Measurements from ENCODE around the gene SNRPE. TPM values are rescaled to one million over a fixed set of nuclear protein-coding genes. Genes with fewer than 3 reads are reported as not detected.

The SNRPE gene
- 81.0 and 82.6 TPM in 2 replicates for total RNA-seq

DNA sequence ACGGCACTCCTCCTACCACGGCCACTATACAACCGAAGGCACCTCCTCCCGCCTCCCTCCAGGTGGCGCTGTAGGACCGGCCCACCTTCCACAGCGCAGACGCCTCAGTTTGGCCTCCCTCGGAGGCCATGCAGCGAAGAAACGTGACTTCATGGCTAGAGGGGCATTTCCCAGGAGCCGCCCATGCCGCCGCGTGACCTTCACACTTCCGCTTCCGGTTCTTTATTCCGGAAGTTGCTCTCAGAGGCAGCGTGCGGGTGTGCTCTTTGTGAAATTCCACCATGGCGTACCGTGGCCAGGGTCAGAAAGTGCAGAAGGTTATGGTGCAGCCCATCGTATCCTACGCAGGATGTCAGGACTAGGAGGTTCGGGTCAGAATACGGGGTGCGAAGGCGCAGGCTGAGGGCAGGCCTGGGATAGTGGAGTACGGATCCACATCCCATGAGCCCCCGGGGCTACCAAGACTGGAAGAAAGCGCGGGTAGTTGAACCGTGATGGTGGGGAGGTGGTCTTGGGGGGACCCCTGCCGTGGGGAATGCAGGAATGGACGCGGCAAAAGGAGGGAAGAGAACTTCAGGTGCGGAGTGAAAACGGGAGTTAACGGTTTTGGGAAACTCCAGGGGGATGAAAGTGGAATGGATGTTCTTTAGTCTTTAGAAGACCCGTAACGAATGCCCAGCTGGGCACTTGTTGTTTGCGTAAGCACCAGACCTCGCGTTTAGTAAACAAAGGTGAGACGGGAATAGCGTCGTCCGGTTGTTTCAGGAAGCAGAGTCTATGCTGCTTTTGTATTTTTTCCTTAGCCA lies at the start of gene SNRPE:
Gene SNRPE (plus strand): TSS at position 221 of the 806 bp plus-strand sequence. CDS start 61 bp downstream, at position 282.

Other genes starting within 250 kb of the SNRPE start
- gene ATP2B4, start 234.8 kb upstream of the SNRPE start, total RNA-seq = 79.3 and 85.8 TPM in 2 replicates
- not detected in 2 replicates for gene LAX1, start 96.4 kb upstream of the SNRPE start, total RNA-seq
- 6.1 and 12.1 TPM in 2 replicates for gene ZBED6, start 66.0 kb upstream of the SNRPE start, total RNA-seq
- gene ZC3H11A, start 66.0 kb upstream of the SNRPE start, total RNA-seq = 45.3 and 60.1 TPM in 2 replicates
- 16.5 and 17.0 TPM in 2 replicates for gene SOX13, start 211.5 kb downstream of the SNRPE start, total RNA-seq